ENCODE measurements around the gene KRTAP10-4.

- TF ChIP-seq CTCF (IDR thresholded peaks at IDR 0.05) (no peak), POLR2A (IDR thresholded peaks at IDR 0.05) (no peak)
These were observed 22.0 kb downstream of the KRTAP10-4 start for GRCh38 chr21:44595524-44595923.
